Forelimb muscle (tissue), 1 donor: ENCODE data around the gene WDR70. TPM values are rescaled to one million over a fixed set of nuclear protein-coding genes. Genes with fewer than 3 reads are reported as not detected.
"Not testable (repeated sequence)": the region's sequence is repeated elsewhere in the genome, so short reads cannot be mapped to it uniquely, and the experiment has no call there.

ENCODE experiments used
- DNase-seq: peaks from one replicate; pipeline ENCODE4 v3.0.0-alpha.2; 2013; ENCODE audit warnings: low read depth
- polyA plus RNA-seq: library from polyadenylated mRNA; unstranded; fragments of 120-200 nt; gene quantifications from one replicate; pipeline ENCODE4 v1.2.1, GENCODE V29; 2013; ENCODE audit not compliant: insufficient read length

WDR70 gene
- polyA plus RNA-seq, 1 donor, result 27.8 TPM

DNA sequence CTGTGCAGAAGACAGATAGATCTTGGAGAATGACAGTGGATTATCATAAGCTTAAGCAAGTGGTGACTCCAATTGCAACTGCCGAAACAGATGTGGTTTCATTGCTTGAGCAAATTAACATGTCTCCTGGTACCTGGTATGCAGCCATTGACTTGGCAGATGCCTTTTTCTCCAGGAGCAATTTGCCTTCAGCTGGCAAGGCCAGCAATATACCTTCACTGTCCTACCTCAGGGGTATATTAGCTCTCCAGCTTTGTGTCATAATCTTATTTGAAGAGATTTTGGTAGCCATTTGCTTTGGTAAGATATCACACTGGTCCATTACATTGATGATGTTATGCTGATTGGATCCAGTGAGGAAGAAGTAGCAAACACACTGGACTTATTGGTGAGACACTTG lies 417.3 kb downstream of the WDR70 start:
- DNase-seq, result not testable (repeated sequence)

DNA sequence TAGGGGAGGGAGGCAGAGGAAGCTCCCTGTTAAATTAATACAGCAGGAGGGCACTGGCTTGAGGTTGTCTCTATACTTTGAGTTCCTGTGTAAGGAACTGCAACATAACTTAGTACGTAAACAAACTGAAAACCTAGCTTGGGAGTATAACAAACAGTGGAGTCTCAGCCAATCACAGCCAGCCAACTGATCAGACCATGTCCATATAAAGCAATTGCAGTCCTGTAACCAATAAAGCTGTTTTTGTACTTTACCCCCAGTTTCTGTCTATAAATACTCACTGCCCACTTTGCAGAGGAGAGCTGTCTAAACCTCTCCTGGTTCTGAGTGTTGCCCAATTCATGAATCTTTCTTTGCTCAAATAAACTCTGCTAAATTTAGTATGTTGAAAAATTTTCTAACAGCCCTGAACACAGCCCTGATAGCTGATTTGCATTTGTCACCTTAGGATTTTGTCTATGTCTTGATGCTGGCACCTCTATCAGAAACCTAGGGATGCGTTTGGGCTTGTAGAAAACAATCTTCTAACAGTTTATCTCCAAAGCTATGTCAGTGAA lies 420.8 kb downstream of the WDR70 start:
- no peak for DNase-seq

DNA sequence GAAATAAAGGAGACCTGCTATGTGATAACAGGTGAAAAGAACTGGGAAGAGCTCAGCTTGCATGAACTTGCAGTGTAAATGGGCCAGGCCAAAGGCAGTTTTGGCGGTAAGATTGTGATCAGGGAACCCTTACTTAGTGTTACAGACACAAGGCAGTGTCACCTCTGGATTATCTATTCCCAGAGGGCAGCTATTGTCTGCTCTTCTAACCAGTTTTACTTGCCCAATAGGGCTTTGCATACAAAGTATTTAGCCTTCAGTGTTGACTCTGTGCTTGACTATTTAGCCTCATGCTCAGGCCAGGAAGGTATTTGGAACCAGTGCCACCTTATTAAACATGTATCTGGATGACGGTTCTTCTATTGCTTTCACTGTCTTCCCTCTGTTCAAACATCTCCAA lies 422.4 kb downstream of the WDR70 start:
- DNase-seq, result no peak

Other genes starting within 250 kb of the WDR70 start
- gene CPLANE1, start 129.9 kb upstream of the WDR70 start, polyA plus RNA-seq, result 17.9 TPM
- gene NUP155, start 8.2 kb upstream of the WDR70 start, polyA plus RNA-seq, result 14.5 TPM